Neuronal stem cell (in vitro differentiated cells): Measurements from ENCODE around the gene BTRC.

Experiments
- DNase-seq: peaks from one replicate; pipeline ENCODE4 v3.0.0-alpha.2; 2013; ENCODE audit warnings: low spot score
- H2AFZ ChIP-seq: one replicate; pipeline ENCODE4 v1.6.1; 2013; ENCODE audit warnings: mild to moderate bottlenecking, low read length, inconsistent platforms
- H2AK5ac ChIP-seq: 2 replicates; pipeline ENCODE4 v1.6.1; 2013; ENCODE audit warnings: low read depth, mild to moderate bottlenecking, inconsistent platforms, low read length, moderate library complexity, mixed read lengths
- H2BK120ac ChIP-seq: 2 replicates; pipeline ENCODE4 v1.6.1; 2013; ENCODE audit warnings: low read depth, mild to moderate bottlenecking, inconsistent platforms, low read length, moderate library complexity, mixed read lengths
- H2BK12ac ChIP-seq: one replicate; pipeline ENCODE4 v1.6.1; 2013; ENCODE audit warnings: low read length, inconsistent platforms
- H2BK15ac ChIP-seq: 2 replicates; pipeline ENCODE4 v1.6.1; 2013; ENCODE audit warnings: mild to moderate bottlenecking, low read length, inconsistent platforms, mixed read lengths
- H2BK5ac ChIP-seq: one replicate; pipeline ENCODE4 v1.6.1; 2013; ENCODE audit warnings: inconsistent platforms, mild to moderate bottlenecking, low read length, moderate library complexity
- H3K14ac ChIP-seq: one replicate; pipeline ENCODE4 v1.6.1; 2013; ENCODE audit warnings: low read length, inconsistent platforms
- H3K18ac ChIP-seq: 2 replicates; pipeline ENCODE4 v1.6.1; 2013; ENCODE audit warnings: low read length, inconsistent platforms
- H3K23ac ChIP-seq: 2 replicates; pipeline ENCODE4 v1.6.1; 2013; ENCODE audit warnings: low read depth, mild to moderate bottlenecking, mixed read lengths, low read length, inconsistent platforms; ENCODE audit not compliant: poor library complexity
- H3K27ac ChIP-seq: replicated peaks from 3 replicates; pipeline ENCODE4 v1.5.1; 2013; ENCODE audit warnings: low read length, inconsistent platforms
- H3K27me3 ChIP-seq, 3 experiments: 2 replicates each; pipeline ENCODE4 v1.6.1; 2013; ENCODE audit warnings: low read length in 3 of 3, mild to moderate bottlenecking in 2 of 3, inconsistent platforms in 1 of 3, low read depth in 1 of 3, mixed read lengths in 1 of 3, moderate library complexity in 1 of 3; ENCODE audit not compliant: control insufficient read depth in 3 of 3, insufficient read depth in 3 of 3
- H3K36me3 ChIP-seq, 2 donors: replicated peaks in 1 of 2; 2 replicates each; pipeline ENCODE4 v1.6.1; 2013; ENCODE audit warnings: low read length in 2 of 2; ENCODE audit not compliant: control insufficient read depth in 2 of 2, insufficient read depth in 2 of 2
- H3K4ac ChIP-seq: 2 replicates; pipeline ENCODE4 v1.6.1; 2013; ENCODE audit warnings: inconsistent platforms, mild to moderate bottlenecking, low read length, moderate library complexity
- H3K4me1 ChIP-seq, 2 donors: 1 replicate in 1 of 2; 2 replicates in 1 of 2; pipeline ENCODE4 v1.6.1; 2013; ENCODE audit warnings: low read length in 2 of 2, low read depth in 1 of 2; ENCODE audit not compliant: control insufficient read depth in 2 of 2, insufficient read depth in 1 of 2
- H3K4me2 ChIP-seq: one replicate; pipeline ENCODE4 v1.6.1; 2013; ENCODE audit warnings: mild to moderate bottlenecking, low read length, inconsistent platforms; ENCODE audit not compliant: insufficient read depth, poor library complexity, severe bottlenecking
- H3K4me3 ChIP-seq, 2 donors: 2 replicates each; pipeline ENCODE4 v1.5.1; 2013; ENCODE audit warnings: low read length in 2 of 2, mild to moderate bottlenecking in 2 of 2, inconsistent platforms in 1 of 2, moderate library complexity in 1 of 2
- H3K79me1 ChIP-seq: one replicate; pipeline ENCODE4 v1.6.1; 2013; ENCODE audit warnings: low read depth, mild to moderate bottlenecking, inconsistent platforms, low read length, moderate library complexity
- H3K9ac ChIP-seq: one replicate; pipeline ENCODE4 v1.6.1; 2013; ENCODE audit warnings: mild to moderate bottlenecking, low read depth, low read length, inconsistent platforms; ENCODE audit not compliant: poor library complexity
- H3K9me3 ChIP-seq, 2 donors: replicated peaks in 1 of 2; 2 replicates each; pipeline versions ENCODE3 to v1.6.1; 2013; ENCODE audit warnings: low read length in 2 of 2, mild to moderate bottlenecking in 2 of 2, inconsistent platforms in 1 of 2, low read depth in 1 of 2, mixed read lengths in 1 of 2, moderate library complexity in 1 of 2; ENCODE audit not compliant: control insufficient read depth in 2 of 2, insufficient read depth in 1 of 2
- H4K8ac ChIP-seq: one replicate; pipeline ENCODE4 v1.6.1; 2013; ENCODE audit warnings: low read depth, mild to moderate bottlenecking, inconsistent platforms, low read length, moderate library complexity
- H4K91ac ChIP-seq: one replicate; pipeline ENCODE4 v1.6.1; 2013; ENCODE audit warnings: low read length, low read depth, mild to moderate bottlenecking, inconsistent platforms; ENCODE audit not compliant: poor library complexity
- WGBS, 2 donors: extraction: QIAGEN DNeasy Blood & Tissue Kit; methylation state at CpG; one replicate each; pipeline ENCODE4 v1.1.7; 2013; ENCODE audit warnings: missing lambda C conversion rate in 2 of 2, mixed read lengths in 1 of 2; ENCODE audit not compliant: insufficient read length in 2 of 2, insufficient replicate concordance in 1 of 2; ENCODE audit errors: extremely low coverage in 2 of 2; 5-methylcytosine and 5-hydroxymethylcytosine counted together

BTRC gene

GRCh38 chr10:101506829-101507661, 153.1 kb downstream of the BTRC start:
- no CpG with 5 or more reads among the region's 11 CpGs for WGBS, 2 donors
- Histone ChIP-seq H3K36me3 (no peaks in the 10 kb centered on the region), H3K9ac (no peak overlapping the region), H3K4ac (no peak overlapping the region), H2AK5ac (no peak overlapping the region), H2BK5ac (no peak overlapping the region), H3K4me3 (no peak overlapping the region), H3K9me3 (no peaks in the 10 kb centered on the region), H3K27me3 (no peaks in the 10 kb centered on the region), H3K4me2 (no peak overlapping the region), H2AFZ (no peak overlapping the region), H3K4me1 (peaks cover 0 to 3% of the 10 kb centered on the region in 2 donors), H4K8ac (no peak overlapping the region), H3K18ac (no peak overlapping the region), H3K27ac (no peak overlapping the region), H3K79me1 (no peaks in the 10 kb centered on the region), H3K14ac (no peak overlapping the region), H3K23ac (no peak overlapping the region), H2BK15ac (no peak overlapping the region), H2BK12ac (no peak overlapping the region), H4K91ac (no peak overlapping the region), H2BK120ac (no peak overlapping the region)
- DNase-seq = no peak

GRCh38 chr10:101507828-101508227, 153.9 kb downstream of the BTRC start:
- Histone ChIP-seq H3K23ac (no peak overlapping the region), H2BK120ac (no peak overlapping the region), H2BK15ac (no peak overlapping the region), H2BK5ac (no peak overlapping the region), H3K18ac (no peak overlapping the region), H3K14ac (no peak overlapping the region), H3K36me3 (no peaks in the 10 kb centered on the region), H3K27ac (no peak overlapping the region), H3K9me3 (no peaks in the 10 kb centered on the region), H4K8ac (no peak overlapping the region), H2BK12ac (no peak overlapping the region), H3K9ac (no peak overlapping the region), H3K4ac (no peak overlapping the region), H3K4me1 (peaks cover 0 to 3% of the 10 kb centered on the region in 2 donors), H3K27me3 (no peaks in the 10 kb centered on the region), H3K4me3 (no peak overlapping the region), H2AFZ (no peak overlapping the region), H3K79me1 (no peaks in the 10 kb centered on the region), H4K91ac (no peak overlapping the region), H2AK5ac (no peak overlapping the region), H3K4me2 (no peak overlapping the region)
- no peak for DNase-seq

GRCh38 chr10:101511938-101512337, 158.0 kb downstream of the BTRC start:
- Histone ChIP-seq H3K9me3 (no peaks in the 10 kb centered on the region), H4K91ac (no peak overlapping the region), H2BK120ac (no peak overlapping the region), H3K4me2 (no peak overlapping the region), H2BK5ac (no peak overlapping the region), H4K8ac (no peak overlapping the region), H2AFZ (no peak overlapping the region), H3K4ac (no peak overlapping the region), H3K4me3 (no peak overlapping the region), H2BK12ac (no peak overlapping the region), H3K14ac (no peak overlapping the region), H3K79me1 (no peaks in the 10 kb centered on the region), H3K23ac (no peak overlapping the region), H3K27me3 (no peaks in the 10 kb centered on the region), H3K27ac (no peak overlapping the region), H3K18ac (no peak overlapping the region), H3K4me1 (no peaks in the 10 kb centered on the region), H2BK15ac (no peak overlapping the region), H2AK5ac (no peak overlapping the region), H3K9ac (no peak overlapping the region), H3K36me3 (no peaks in the 10 kb centered on the region)
- DNase-seq = no peak

GRCh38 chr10:101512738-101513137, 158.8 kb downstream of the BTRC start:
- H2BK12ac ChIP-seq = no peak overlapping the region

More at GRCh38 chr10:101512738-101513137, 158.8 kb downstream of the BTRC start:
- Histone ChIP-seq H3K14ac (no peak overlapping the region), H3K4me2 (no peak overlapping the region), H3K4me3 (no peak overlapping the region), H2AFZ (no peak overlapping the region), H3K9ac (no peak overlapping the region), H2AK5ac (no peak overlapping the region), H2BK5ac (no peak overlapping the region), H3K18ac (no peak overlapping the region), H3K23ac (no peak overlapping the region), H3K27me3 (no peaks in the 10 kb centered on the region), H4K8ac (no peak overlapping the region), H4K91ac (no peak overlapping the region), H2BK120ac (no peak overlapping the region), H3K4ac (no peak overlapping the region), H2BK15ac (no peak overlapping the region), H3K9me3 (no peaks in the 10 kb centered on the region), H3K4me1 (no peaks in the 10 kb centered on the region), H3K36me3 (no peaks in the 10 kb centered on the region), H3K27ac (no peak overlapping the region), H3K79me1 (no peaks in the 10 kb centered on the region)
- no peak for DNase-seq
